Endothelial cell (in vitro differentiated cells): Measurements from ENCODE around the gene CCSAP. TPM values are rescaled to one million over a fixed set of nuclear protein-coding genes. Genes with fewer than 3 reads are reported as not detected.

Experiments used
- DNase-seq: peaks from one replicate; pipeline ENCODE4 v3.0.0; 2021; ENCODE audit warnings: low spot score
- H3K27ac Mint-ChIP-seq: one replicate; pipeline ENCODE4 v1.8.0; 2021; ENCODE audit warnings: mixed read lengths, inconsistent platforms; ENCODE audit not compliant: unreplicated experiment
- H3K27me3 Mint-ChIP-seq: one replicate; pipeline ENCODE4 v1.8.0; 2021; ENCODE audit warnings: mild to moderate bottlenecking, moderate library complexity, mixed read lengths, inconsistent platforms; ENCODE audit not compliant: unreplicated experiment
- H3K36me3 Mint-ChIP-seq: one replicate; pipeline ENCODE4 v1.8.0; 2021; ENCODE audit warnings: mild to moderate bottlenecking, low read depth, mixed read lengths, inconsistent platforms; ENCODE audit not compliant: unreplicated experiment
- H3K4me1 Mint-ChIP-seq: one replicate; pipeline ENCODE4 v1.8.0; 2021; ENCODE audit warnings: mild to moderate bottlenecking, mixed read lengths, inconsistent platforms; ENCODE audit not compliant: unreplicated experiment
- H3K4me3 Mint-ChIP-seq: one replicate; pipeline ENCODE4 v1.8.0; 2021; ENCODE audit warnings: mild to moderate bottlenecking, mixed read lengths, inconsistent platforms; ENCODE audit not compliant: unreplicated experiment
- H3K9me3 Mint-ChIP-seq: one replicate; pipeline ENCODE4 v1.8.0; 2021; ENCODE audit warnings: mixed read lengths, inconsistent platforms; ENCODE audit not compliant: unreplicated experiment
- CTCF ChIP-seq: fragments of 200-600 bp; sonication (generic); IDR thresholded peaks from one replicate; pipeline ENCODE4 v1.5.0; 2021; ENCODE audit warnings: antibody characterized with exemption; ENCODE audit not compliant: unreplicated experiment
- total RNA-seq: library from RNA; stranded (reverse); fragmentation: NEBNext Ultra II Directional; extraction: Animal tissue kit (Norgen Biotek cat#: 25700); gene quantifications from one replicate; pipeline ENCODE4 v1.2.1, GENCODE V29; 2021; ENCODE audit not compliant: unreplicated experiment

Gene CCSAP
- total RNA-seq, 1 donor from 2014 or later: 6.7 TPM

GRCh38 chr1:229287267-229287666, 55.6 kb downstream of the CCSAP start:
- no peaks in the 10 kb centered on the region for H3K9me3 Mint-ChIP-seq
- H3K4me3 Mint-ChIP-seq: no peak overlapping the region
- peaks cover 20% of the 10 kb centered on the region for H3K36me3 Mint-ChIP-seq
- H3K27me3 Mint-ChIP-seq: no peaks in the 10 kb centered on the region
- no peak overlapping the region for H3K27ac Mint-ChIP-seq
- no peak for DNase-seq
- peaks cover 9% of the 10 kb centered on the region for H3K4me1 Mint-ChIP-seq
- no peak for TF ChIP-seq CTCF

GRCh38 chr1:229286099-229286766, 56.6 kb downstream of the CCSAP start:
- peaks cover 16% of the 10 kb centered on the region for H3K4me1 Mint-ChIP-seq
- no peak for DNase-seq
- H3K36me3 Mint-ChIP-seq: peaks cover 17% of the 10 kb centered on the region
- no peaks in the 10 kb centered on the region for H3K9me3 Mint-ChIP-seq
- H3K27me3 Mint-ChIP-seq: no peaks in the 10 kb centered on the region
- no peak for TF ChIP-seq CTCF
- H3K27ac Mint-ChIP-seq: no peak overlapping the region
- no peak overlapping the region for H3K4me3 Mint-ChIP-seq

- Mint-ChIP-seq H3K27ac (no peak overlapping the region), H3K9me3 (no peaks in the 10 kb centered on the region), H3K4me3 (no peak overlapping the region), H3K27me3 (no peaks in the 10 kb centered on the region), H3K36me3 (peaks cover 9% of the 10 kb centered on the region), H3K4me1 (peaks cover 20% of the 10 kb centered on the region)
- DNase-seq: no peak
- no peak for TF ChIP-seq CTCF
Measured at GRCh38 chr1:229285440-229285839, 57.4 kb downstream of the CCSAP start.

- no peak for TF ChIP-seq CTCF
- H3K27me3 Mint-ChIP-seq: no peaks in the 10 kb centered on the region
- H3K4me3 Mint-ChIP-seq: no peak overlapping the region
Measured at GRCh38 chr1:229284887-229285286, 58.0 kb downstream of the CCSAP start.

GRCh38 chr1:229283183-229283611, 59.6 kb downstream of the CCSAP start:
- H3K9me3 Mint-ChIP-seq: no peaks in the 10 kb centered on the region
- DNase-seq: no peak
- TF ChIP-seq CTCF: no peak
- peaks cover 6% of the 10 kb centered on the region for H3K36me3 Mint-ChIP-seq
- peaks cover 24% of the 10 kb centered on the region for H3K4me1 Mint-ChIP-seq
- H3K27ac Mint-ChIP-seq: no peak overlapping the region
- no peaks in the 10 kb centered on the region for H3K27me3 Mint-ChIP-seq
- no peak overlapping the region for H3K4me3 Mint-ChIP-seq

More at GRCh38 chr1:229284887-229285286, 58.0 kb downstream of the CCSAP start:
- Mint-ChIP-seq H3K36me3 (peaks cover 8% of the 10 kb centered on the region), H3K4me1 (peaks cover 24% of the 10 kb centered on the region), H3K27ac (no peak overlapping the region), H3K9me3 (no peaks in the 10 kb centered on the region)
- DNase-seq: no peak
